OCI-LY7 (cell line): ENCODE results near the gene CD300A.

Experiments used
- EZH2phosphoT487 ChIP-seq: fragments of 200-600 bp; sonication (generic); IDR thresholded peaks from 2 replicates; pipeline ENCODE4 v1.6.1; 2018; ENCODE audit warnings: low read depth, borderline replicate concordance, mild to moderate bottlenecking, mixed run types, antibody characterized with exemption, low read length, moderate library complexity, mixed read lengths
- TF ChIP-seq, protein P1 (sequence below): fragments of 200-600 bp; sonication (generic); conservative IDR thresholded peaks from 2 replicates; pipeline ENCODE4 v1.5.1; 2014; ENCODE audit warnings: mild to moderate bottlenecking, antibody characterized with exemption, low read length, moderate library complexity, mixed read lengths

DNA sequence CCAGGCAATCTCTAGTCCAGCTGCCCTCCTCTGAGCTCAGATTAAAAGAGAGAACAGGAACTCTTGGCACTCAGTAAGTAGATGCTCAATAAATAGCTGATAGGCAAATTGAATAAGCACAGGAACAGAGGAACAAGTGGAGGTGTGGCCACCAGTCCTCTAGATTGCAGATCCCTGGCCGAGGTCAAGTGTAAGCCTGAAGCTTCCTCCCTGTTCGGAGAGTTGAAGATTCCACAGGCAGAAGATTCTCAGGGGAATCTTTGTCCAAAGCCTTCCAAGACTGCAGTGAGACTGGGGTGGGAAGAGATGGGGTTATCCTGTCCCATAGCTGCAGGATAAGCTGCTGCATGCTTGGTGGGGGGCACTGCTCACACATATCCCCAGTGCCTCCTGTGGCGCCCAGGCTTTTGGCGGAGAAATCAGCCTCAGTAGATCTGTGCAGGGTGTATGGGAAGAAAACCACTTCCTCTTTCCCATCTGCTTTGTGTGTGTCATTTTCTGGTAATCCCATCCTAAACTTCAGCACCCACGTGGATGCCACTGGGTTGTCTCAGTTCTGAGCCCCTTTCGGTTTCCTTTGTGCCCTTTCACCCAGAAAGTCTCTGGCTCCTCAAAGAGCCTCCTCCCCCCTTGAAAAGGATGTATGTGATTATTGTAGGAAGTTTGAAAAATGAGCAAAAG is 12.1 kb downstream of the CD300A start:
- TF ChIP-seq, protein P1, sequence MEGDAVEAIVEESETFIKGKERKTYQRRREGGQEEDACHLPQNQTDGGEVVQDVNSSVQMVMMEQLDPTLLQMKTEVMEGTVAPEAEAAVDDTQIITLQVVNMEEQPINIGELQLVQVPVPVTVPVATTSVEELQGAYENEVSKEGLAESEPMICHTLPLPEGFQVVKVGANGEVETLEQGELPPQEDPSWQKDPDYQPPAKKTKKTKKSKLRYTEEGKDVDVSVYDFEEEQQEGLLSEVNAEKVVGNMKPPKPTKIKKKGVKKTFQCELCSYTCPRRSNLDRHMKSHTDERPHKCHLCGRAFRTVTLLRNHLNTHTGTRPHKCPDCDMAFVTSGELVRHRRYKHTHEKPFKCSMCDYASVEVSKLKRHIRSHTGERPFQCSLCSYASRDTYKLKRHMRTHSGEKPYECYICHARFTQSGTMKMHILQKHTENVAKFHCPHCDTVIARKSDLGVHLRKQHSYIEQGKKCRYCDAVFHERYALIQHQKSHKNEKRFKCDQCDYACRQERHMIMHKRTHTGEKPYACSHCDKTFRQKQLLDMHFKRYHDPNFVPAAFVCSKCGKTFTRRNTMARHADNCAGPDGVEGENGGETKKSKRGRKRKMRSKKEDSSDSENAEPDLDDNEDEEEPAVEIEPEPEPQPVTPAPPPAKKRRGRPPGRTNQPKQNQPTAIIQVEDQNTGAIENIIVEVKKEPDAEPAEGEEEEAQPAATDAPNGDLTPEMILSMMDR, result no peak
- no peak for TF ChIP-seq EZH2phosphoT487
